Measurements from ENCODE around the gene NRIP1. TPM values are rescaled to one million over a fixed set of nuclear protein-coding genes. Genes with fewer than 3 reads are reported as not detected.

Gene NRIP1
- total and polyA plus RNA-seq, 2 of the 13 experiments (the other 11 are each of a cell fraction or from before 2014, with no cell fraction given), result 21.0 to 69.0 TPM

GRCh38 chr21:15064576-15065391 lies at the start of gene NRIP1 (continued):
- TF ChIP-seq CSRNP1 (CRISPR knock-in tag; IDR thresholded peaks at IDR 0.05) (no peak), RBFOX2 (IDR thresholded peaks at IDR 0.05; ENCODE audit: low read depth, low read length) (peak; percentile 92), GABPB1 (CRISPR knock-in tag; IDR thresholded peaks at IDR 0.05) (peak; percentile 70; the same call in 1 of the 2 replicates), POLR2A (IDR thresholded peaks at IDR 0.05; ENCODE audit: insufficient read depth in 1 of 2, low read depth in 2 of 2, low read length in 2 of 2) (peak; percentile 28 to 75; a peak in 3 of 4 replicates), ZNF143 (CRISPR knock-in tag; IDR thresholded peaks at IDR 0.05) (no peak), MED8 (CRISPR knock-in tag; IDR thresholded peaks at IDR 0.05; ENCODE audit: insufficient replicate concordance) (peak; percentile 31), MYNN (CRISPR knock-in tag; IDR thresholded peaks at IDR 0.05; ENCODE audit: low read depth) (no peak), FOXO1 (CRISPR knock-in tag; IDR thresholded peaks at IDR 0.05) (peak; percentile 36; the same call in 1 of the 2 replicates), ETV5 (CRISPR knock-in tag; IDR thresholded peaks at IDR 0.05; ENCODE audit: borderline replicate concordance) (no peak), ZMYM4 (CRISPR knock-in tag; IDR thresholded peaks at IDR 0.05) (peak; percentile 66), ZNF720 (CRISPR knock-in tag; IDR thresholded peaks at IDR 0.05) (no peak), ZNF263 (CRISPR knock-in tag; IDR thresholded peaks at IDR 0.05) (peak; percentile 81), MAZ (IDR thresholded peaks at IDR 0.05; ENCODE audit: borderline replicate concordance, low read depth, low read length) (peak; percentile 29; the same call in 1 of the 2 replicates), MAZ (CRISPR knock-in tag; IDR thresholded peaks at IDR 0.05; ENCODE audit: low read depth) (no peak; the same call in 1 of the 2 replicates), ZNF652 (CRISPR knock-in tag; IDR thresholded peaks at IDR 0.05; ENCODE audit: borderline replicate concordance, low read depth) (peak; percentile 96), ZNF142 (CRISPR knock-in tag; IDR thresholded peaks at IDR 0.05) (0 out of 2 replicates have a peak, but pooled peaks have one; percentile 26), FOXK2 (IDR thresholded peaks at IDR 0.05) (no peak), ZNF703 (CRISPR knock-in tag; IDR thresholded peaks at IDR 0.05; ENCODE audit: borderline replicate concordance) (no peak), TFDP1 (CRISPR knock-in tag; IDR thresholded peaks at IDR 0.05; ENCODE audit: borderline replicate concordance) (peak; percentile 47; the same call in 1 of the 2 replicates), ZBTB25 (CRISPR knock-in tag; IDR thresholded peaks at IDR 0.05) (peak; percentile 54; the same call in 1 of the 2 replicates)

Data from HepG2 (cell line).